HG02759 (cell line): Measurements from ENCODE around the gene PRDM5.
"Not testable (repeated sequence)": the region's sequence is repeated elsewhere in the genome, so short reads cannot be mapped to it uniquely, and the experiment has no call there.

Experiments
- ATAC-seq: cut with Tn5 transposase; IDR thresholded peaks from one replicate; pipeline ENCODE4 v1.9.1; 2021; ENCODE audit warnings: mild to moderate bottlenecking, moderate library complexity; ENCODE audit not compliant: unreplicated experiment

Gene PRDM5

GRCh38 chr4:120760047-120760446 is 162.5 kb downstream of the PRDM5 start:
- ATAC-seq, result no peak

GRCh38 chr4:120755864-120756263 is 166.7 kb downstream of the PRDM5 start:
- no peak for ATAC-seq

GRCh38 chr4:120754590-120754989 is 167.9 kb downstream of the PRDM5 start:
- ATAC-seq, result no peak

- ATAC-seq, result no peak
Observed at GRCh38 chr4:120753854-120754253, 168.7 kb downstream of the PRDM5 start.

- ATAC-seq, result no peak
Observed at GRCh38 chr4:120750152-120750525, 172.4 kb downstream of the PRDM5 start.

- ATAC-seq, result peak; percentile 95
Observed at GRCh38 chr4:120749445-120750151, 172.9 kb downstream of the PRDM5 start.

GRCh38 chr4:120741636-120742035 is 180.9 kb downstream of the PRDM5 start:
- ATAC-seq, result not testable (repeated sequence)

- no peak for ATAC-seq
Observed at GRCh38 chr4:120736312-120736711, 186.2 kb downstream of the PRDM5 start.

- no peak for ATAC-seq
Observed at GRCh38 chr4:120733968-120734367, 188.6 kb downstream of the PRDM5 start.

GRCh38 chr4:120733054-120733453 is 189.5 kb downstream of the PRDM5 start:
- no peak for ATAC-seq

- ATAC-seq, result no peak
Observed at GRCh38 chr4:120731561-120731960, 191.0 kb downstream of the PRDM5 start.

GRCh38 chr4:120730777-120731320 is 191.7 kb downstream of the PRDM5 start:
- ATAC-seq, result no peak

GRCh38 chr4:120728892-120729675 is 193.4 kb downstream of the PRDM5 start:
- ATAC-seq, result no peak

- no peak for ATAC-seq
Observed at GRCh38 chr4:120725639-120726580, 196.6 kb downstream of the PRDM5 start.

GRCh38 chr4:120724656-120725055 is 197.9 kb downstream of the PRDM5 start:
- ATAC-seq, result no peak

GRCh38 chr4:120723986-120724385 is 198.5 kb downstream of the PRDM5 start:
- ATAC-seq, result no peak

GRCh38 chr4:120723105-120723504 is 199.4 kb downstream of the PRDM5 start:
- no peak for ATAC-seq

- ATAC-seq, result no peak
Observed at GRCh38 chr4:120722655-120723054, 199.9 kb downstream of the PRDM5 start.

GRCh38 chr4:120720354-120720934 is 202.1 kb downstream of the PRDM5 start:
- ATAC-seq, result no peak

- peak; percentile 80 for ATAC-seq
Observed at GRCh38 chr4:120718979-120719566, 203.5 kb downstream of the PRDM5 start.
